DMS153 treated with DMSO at 0.1 percent for 48 hours (cell line): Measurements from ENCODE around the gene MRGPRG.

Source experiments
- DNase-seq: peaks from one replicate; lab custom pipeline; 2025; ENCODE audit not compliant: unreplicated experiment; lab: John Stamatoyannopoulos, UW

The MRGPRG gene

GRCh38 chr11:3195251-3196160, 23.1 kb downstream of the MRGPRG start:
- no peak for DNase-seq

DNA sequence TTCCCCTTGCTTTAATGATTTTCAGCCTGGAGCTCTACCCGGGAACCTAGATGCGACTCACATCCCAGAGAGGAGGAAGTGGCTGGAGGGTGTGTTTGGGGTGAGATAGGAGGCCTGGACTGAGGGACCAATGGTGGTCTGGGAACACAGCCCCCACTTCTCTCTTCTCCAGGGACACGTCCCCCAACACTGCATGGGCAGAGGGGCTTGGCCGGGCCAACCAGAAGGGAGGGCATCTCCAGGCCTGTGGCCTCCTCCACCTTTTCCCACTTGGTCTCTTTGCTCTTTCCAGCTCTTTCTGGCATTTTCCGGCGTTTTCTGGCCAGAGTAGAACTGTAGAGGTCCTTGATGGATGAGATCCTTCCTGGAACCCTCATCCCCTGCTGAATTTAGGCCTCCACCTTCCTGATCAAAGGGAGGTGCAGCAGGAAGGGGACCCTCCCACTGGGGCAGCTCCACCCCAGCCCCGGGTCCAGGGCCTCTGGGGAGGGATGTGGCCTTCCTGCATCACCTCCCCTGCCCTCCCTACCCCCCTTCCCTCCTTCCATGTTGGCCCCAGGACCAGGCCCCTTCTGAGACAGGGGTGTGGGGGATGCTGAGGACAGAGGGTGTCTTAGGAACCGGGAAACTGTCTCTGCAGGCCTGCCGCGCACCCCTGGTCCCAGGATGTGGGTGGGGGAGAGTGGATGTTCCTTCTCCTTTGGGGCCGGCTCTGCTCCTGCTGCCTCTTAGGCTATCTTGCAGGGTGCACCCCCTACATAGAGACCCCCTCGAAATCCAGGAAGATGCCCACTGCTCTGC, 24.4 kb downstream of the MRGPRG start:
- no peak for DNase-seq

GRCh38 chr11:3193373-3194015, 25.1 kb downstream of the MRGPRG start:
- DNase-seq: no peak

DNA sequence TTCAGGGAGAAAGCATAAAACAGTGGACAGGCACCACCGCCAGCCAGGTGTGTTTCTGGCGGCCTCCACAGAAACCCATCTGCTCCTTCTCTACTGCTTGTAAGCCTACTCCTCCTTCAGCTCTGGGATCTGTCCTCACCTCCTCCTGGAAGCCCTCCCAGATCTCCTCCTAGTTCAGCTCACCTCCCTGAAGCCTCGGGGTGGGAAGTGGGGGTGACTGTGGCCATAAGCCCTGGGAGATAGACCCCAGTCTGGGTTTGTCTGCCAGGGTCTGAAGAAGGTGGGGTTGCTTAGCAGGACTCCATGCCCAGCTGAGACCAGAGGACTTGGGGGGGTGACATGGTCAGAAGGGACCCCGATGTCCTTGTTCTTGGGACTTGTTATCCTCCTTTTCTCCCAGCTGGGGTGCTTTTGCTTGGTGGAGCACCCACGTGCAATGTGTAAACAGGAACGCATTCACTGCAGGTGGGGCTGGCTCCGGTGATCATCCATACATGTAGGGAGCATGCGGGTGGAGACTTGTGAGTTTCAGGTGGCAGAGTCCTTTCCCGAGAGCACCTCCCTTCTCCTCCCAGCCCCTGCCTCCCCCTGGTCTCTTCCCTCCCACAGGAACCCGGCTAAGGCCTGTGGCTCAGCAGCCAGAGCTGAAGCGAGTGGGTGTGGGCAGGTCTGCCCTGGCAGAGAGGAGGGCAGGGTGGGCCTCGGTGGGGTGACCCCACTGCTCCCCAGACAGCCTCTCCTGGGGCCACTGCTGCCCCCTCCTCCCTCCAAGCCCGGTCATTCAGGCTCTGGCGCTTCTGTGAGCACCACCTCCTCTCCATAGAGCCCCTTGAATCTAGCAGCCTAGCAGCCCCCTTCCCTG, 25.9 kb downstream of the MRGPRG start:
- DNase-seq: no peak

DNA sequence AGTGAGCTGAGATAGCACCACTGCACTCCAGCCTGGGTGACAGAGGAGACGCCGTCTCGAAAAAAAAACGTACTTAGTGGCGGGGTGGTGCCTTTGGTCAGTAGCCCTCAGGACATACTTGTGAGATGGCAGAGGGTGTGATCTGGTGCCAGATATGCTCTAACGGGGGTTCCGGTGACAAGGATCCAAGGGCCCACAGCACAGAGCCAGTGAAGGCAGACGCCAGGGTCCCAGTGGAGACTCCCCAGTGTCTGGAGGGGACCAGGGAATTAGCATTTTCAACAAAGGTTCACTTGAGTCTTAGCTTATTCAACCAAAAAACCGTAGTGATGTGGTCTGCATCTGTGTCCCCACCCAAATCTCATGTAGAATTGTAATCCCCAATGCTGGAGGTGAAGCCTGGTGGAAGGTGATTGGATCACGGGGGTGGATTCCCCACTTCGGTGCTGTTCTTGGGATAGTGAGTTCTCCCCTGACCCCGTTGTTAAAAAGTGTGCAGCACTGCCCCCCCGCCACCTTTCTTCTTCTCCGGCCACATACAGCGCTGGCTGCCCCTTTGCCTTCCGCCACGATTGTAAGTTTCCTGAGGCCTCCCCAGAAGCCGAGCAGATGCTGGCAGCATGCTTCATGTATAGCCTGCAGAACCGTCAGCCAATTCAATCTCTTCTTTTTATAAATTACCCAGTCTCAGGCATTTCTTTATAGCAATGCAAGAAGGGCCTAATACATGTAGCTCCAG, 26.9 kb downstream of the MRGPRG start:
- no peak for DNase-seq

DNA sequence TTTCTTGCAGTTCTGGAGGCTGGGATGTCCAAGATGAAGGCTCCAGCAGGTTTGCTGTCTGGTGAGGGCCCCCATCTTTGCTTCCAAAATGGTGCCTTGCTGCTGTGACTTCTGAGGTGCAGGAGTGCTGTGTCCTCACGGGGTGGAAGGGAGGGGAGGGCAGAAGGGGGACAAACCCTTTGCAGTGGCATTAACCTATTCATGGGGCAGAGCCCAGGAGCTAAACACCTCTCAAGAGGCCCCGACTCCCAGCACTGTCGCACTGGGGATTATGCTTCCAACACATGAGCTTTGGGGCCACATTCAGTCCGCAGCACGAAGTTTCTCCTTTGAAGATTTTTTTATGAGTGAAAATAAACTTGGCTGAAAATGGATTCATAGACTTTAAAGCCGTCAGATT, 28.0 kb downstream of the MRGPRG start:
- no peak for DNase-seq

- no peak for DNase-seq
These were observed 28.6 kb downstream of the MRGPRG start for GRCh38 chr11:3189886-3190583.

GRCh38 chr11:3189196-3189843, 29.3 kb downstream of the MRGPRG start:
- DNase-seq: no peak

DNA sequence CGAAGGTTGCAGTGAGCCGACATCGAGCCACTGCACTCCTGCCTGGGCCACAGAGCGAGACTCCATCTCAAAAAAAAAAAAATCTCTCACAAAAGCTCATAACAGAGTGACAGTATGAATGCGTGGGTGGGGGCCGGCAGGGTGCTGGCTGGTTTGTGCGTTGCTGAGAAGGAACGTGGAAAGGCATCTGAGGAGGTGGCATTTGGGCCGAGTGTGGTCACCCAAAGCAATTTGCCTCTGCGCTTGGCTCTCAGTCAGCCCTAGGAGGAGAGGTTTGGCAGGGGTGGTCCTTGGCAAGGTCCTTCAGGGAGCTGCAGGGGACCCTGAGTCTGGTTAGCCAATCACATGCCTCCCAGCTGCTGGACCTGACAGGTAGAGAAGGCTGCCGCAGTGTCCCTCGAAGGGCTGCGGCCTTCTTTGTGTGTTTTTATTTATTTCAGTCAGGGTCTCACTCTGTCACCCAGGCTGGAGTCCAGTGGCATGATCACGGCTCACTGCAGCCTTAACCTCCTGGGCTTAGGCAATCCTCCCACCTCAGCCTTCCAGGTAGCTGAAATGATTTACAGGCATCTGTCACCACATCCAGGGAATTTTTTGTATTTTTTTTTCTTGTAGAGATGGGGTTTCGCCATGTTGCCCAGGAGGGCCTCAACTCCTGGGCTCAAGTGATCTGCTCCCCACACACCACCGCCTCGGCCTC, 30.0 kb downstream of the MRGPRG start:
- no peak for DNase-seq

DNA sequence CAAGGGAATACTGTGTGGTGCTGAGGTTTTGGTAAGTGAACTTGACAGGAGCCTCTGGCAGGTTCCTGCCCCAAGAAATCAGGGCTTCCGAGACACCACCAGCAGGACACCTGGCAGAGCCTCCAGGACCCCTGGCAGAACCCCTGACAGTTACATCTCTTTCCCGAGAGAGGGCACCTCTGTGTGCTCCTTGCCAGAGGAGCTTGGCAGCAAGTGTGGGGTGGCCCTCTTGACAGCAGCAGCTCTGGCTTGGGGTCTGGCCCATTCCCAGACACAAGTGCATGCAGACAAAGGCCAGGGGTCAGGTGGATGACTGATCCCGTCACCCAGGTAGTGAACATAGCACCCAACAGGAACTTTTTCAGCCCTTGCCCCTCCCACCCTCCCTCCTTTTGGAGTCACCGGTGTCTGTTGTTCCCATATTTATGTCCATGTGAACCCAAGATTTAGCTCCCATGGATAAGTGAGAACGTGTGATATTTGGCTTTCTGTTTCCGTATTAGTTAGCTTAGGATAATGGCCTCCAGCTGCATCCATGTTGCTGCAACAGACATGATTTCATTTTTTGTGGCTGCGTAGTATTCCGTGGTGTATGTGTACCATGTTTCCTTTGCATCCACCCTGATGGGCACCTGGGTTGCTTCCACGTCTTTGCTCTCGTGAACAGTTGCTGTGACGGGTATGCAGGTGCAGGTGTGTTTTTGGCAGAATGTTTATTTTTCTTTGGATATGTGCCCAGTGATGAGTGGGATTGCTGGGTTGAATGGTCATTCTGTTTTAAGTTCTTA, 32.3 kb downstream of the MRGPRG start:
- no peak for DNase-seq

DNA sequence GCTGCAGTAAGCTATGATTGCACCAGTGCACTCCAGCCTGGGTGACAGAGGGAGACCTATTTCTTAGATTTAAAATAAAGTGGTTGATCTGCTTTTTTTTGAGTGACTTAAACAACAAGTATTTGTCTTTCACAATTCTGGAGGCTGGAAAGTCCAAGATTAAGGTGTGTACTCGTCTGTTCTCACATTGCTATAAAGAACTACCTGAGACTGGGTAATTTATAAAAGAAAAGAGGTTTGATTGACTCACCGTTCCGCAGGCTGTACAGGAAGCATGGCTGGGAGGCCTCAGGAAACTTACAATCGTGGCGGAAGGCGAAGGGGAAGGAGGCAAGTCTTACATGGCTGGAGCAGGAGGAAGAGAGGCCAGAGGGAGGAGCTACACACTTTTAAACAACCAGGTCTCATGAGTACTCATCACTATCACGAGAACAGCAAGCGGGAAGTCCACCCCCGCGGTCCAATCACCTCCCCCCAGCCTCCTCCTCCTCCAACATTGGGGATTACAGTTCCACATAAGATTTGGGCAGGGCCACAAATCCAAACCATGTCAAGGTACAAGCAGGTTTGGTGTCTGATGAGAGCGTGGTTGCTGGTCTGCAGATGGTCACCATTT, 33.8 kb downstream of the MRGPRG start:
- no peak for DNase-seq

- no peak for DNase-seq
These were observed 35.1 kb downstream of the MRGPRG start for GRCh38 chr11:3183523-3183922.

- DNase-seq: no peak
These were observed 36.2 kb downstream of the MRGPRG start for GRCh38 chr11:3182462-3182852.

GRCh38 chr11:3181725-3182461, 36.7 kb downstream of the MRGPRG start:
- DNase-seq: no peak

DNA sequence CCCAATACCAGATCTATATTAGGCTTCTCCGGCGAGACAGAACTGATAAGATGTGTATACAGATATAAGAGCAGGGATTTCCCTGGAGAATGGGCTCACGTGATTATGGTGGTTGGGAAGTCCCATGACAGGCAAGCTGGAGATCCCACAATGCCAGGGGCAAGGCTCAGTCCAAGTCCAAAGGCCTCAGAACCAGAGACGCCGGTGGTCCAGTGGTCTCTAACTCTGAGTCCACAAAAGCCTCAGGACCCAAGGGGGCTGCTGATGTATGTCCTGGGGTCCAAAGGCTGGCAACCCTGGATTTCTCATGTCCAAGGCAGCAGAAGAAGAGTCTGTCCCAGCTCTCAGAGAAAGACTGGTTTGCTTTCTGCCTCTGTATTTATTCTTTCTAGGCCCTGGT, 37.7 kb downstream of the MRGPRG start:
- no peak for DNase-seq

DNA sequence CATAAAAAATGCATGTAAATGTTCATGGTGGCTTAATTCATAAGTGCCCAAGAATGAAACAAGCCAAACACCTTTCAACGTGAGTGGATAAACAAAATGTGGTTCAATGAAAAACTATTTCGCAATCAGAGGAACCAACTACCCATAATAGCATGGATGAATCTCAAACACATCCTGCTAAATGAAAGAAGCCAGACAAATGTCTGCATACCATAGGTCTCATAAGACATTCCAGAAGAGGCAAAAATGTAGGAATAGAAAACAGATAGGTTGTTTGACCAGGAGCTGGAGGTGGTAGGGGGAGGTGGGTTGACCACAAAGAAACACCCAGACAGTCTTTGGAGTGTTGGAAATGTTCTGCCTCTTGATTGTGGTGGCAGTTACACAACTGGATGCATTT, 40.3 kb downstream of the MRGPRG start:
- DNase-seq: no peak
